Fibroblast of skin of abdomen (primary cell): Measurements from ENCODE around the gene BRF1.

Experiments
- DNase-seq: peaks from one replicate; pipeline ENCODE4 v3.0.0-alpha.2; 2013

BRF1 gene

GRCh38 chr14:105193916-105194782 is 106.7 kb downstream of the BRF1 start:
- no peak for DNase-seq

- DNase-seq: peak; percentile 24
Measured at GRCh38 chr14:105192866-105193731, 107.7 kb downstream of the BRF1 start.

GRCh38 chr14:105187935-105188524 is 112.8 kb downstream of the BRF1 start:
- DNase-seq: no peak

GRCh38 chr14:105187116-105187515 is 113.7 kb downstream of the BRF1 start:
- DNase-seq: no peak

GRCh38 chr14:105185973-105186372 is 114.8 kb downstream of the BRF1 start:
- DNase-seq: no peak

- no peak for DNase-seq
Measured at GRCh38 chr14:105185001-105185400, 115.8 kb downstream of the BRF1 start.

GRCh38 chr14:105184461-105184860 is 116.3 kb downstream of the BRF1 start:
- DNase-seq: no peak

GRCh38 chr14:105182296-105183020 is 118.3 kb downstream of the BRF1 start:
- DNase-seq: no peak

GRCh38 chr14:105181549-105182295 is 119.1 kb downstream of the BRF1 start:
- DNase-seq: no peak

- peak; percentile 19 for DNase-seq
Measured at GRCh38 chr14:105180592-105181548, 119.9 kb downstream of the BRF1 start, which contains the start of gene NUDT14. TSS of gene NUDT14 (minus strand) at chr14:105181312. CDS start at chr14:105181209, 103 bp downstream.

- no peak for DNase-seq
Measured at GRCh38 chr14:105179191-105179590, 121.6 kb downstream of the BRF1 start.

GRCh38 chr14:105178868-105179140 is 122.0 kb downstream of the BRF1 start:
- DNase-seq: no peak

- DNase-seq: no peak
Measured at GRCh38 chr14:105178069-105178867, 122.5 kb downstream of the BRF1 start.

GRCh38 chr14:105177082-105177481 is 123.7 kb downstream of the BRF1 start:
- no peak for DNase-seq

- DNase-seq: no peak
Measured at GRCh38 chr14:105176513-105176912, 124.3 kb downstream of the BRF1 start.

- DNase-seq: no peak
Measured at GRCh38 chr14:105173901-105174894, 126.6 kb downstream of the BRF1 start.

- no peak for DNase-seq
Measured at GRCh38 chr14:105173145-105173544, 127.7 kb downstream of the BRF1 start.

- DNase-seq: no peak
Measured at GRCh38 chr14:105172476-105172875, 128.3 kb downstream of the BRF1 start.
